Measurements from ENCODE around the gene METAP1D. TPM values are rescaled to one million over a fixed set of nuclear protein-coding genes. Genes with fewer than 3 reads are reported as not detected.

The METAP1D gene
- total and polyA plus RNA-seq, 11 donors: 2.9 to 7.0 (median 5.3) TPM

DNA sequence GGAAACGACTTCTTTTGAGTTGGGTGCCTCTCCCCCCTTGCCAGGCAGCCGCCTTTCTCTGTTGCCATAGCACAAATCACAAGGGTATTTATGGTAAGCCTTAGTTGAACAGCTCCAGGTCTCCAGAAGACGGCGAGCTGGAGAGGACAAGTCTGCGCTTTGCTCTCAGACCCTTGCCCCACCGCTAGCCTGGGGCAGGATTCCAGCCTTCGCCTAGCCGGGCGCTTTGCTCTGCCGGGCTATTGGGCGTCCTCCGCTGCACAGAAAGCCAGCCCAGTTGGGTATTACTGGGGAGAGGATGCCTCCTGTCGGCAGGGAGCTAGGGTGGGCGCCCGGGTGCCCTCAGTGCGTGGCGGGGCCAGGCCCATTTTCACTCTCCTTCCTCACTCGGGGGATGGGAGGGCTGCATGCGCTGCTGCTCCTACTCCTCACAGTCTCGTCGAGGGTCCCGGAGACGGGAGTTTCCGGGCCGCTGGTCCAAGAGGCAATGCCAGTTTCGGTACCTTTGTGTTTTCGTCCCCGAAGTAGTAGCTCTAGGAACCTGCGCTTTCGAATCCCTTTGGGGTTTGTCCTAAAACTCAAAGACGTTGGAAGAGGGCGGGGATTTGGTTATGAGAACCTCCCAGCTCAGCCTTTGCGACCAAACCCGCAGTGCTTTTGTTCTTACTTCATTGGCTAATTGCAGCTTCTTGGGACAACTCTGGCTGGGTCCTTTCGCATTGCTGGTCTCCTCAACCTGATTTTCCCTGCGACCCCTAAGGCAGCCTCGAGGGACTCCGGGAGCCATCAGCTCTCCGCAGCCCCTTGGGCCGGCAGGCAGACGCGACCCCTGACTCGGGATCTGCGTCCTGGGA lies 106.6 kb downstream of the METAP1D start:
- intact Hi-C loops (cut with DNase I): loop anchor here in 9 of 10 donors (5.0 to 10.0 kb wide), 8 partner anchors 182 to 532 kb away; partner anchors contain the start of gene HAT1 (in 1 of the 9)
- Histone ChIP-seq H3K27ac (no peak overlapping the region), H3K36me3 (no peaks in the 10 kb centered on the region), H3K4me1 (peaks cover under 1 to 54% (median 28%) of the 10 kb centered on the region in 12 donors), H3K9me3 (no peaks in the 10 kb centered on the region), H3K27me3 (peaks cover 60 to 94% (median 89%) of the 10 kb centered on the region in 9 donors), H3K4me3 (peak overlapping the region in 2 of 12 donors; percentile 17 to 37)
- 3 to 5% (median 4%) methylated on average over 33 to 44 of the region's 44 CpGs for WGBS, 4 donors
- TF ChIP-seq, protein P1, sequence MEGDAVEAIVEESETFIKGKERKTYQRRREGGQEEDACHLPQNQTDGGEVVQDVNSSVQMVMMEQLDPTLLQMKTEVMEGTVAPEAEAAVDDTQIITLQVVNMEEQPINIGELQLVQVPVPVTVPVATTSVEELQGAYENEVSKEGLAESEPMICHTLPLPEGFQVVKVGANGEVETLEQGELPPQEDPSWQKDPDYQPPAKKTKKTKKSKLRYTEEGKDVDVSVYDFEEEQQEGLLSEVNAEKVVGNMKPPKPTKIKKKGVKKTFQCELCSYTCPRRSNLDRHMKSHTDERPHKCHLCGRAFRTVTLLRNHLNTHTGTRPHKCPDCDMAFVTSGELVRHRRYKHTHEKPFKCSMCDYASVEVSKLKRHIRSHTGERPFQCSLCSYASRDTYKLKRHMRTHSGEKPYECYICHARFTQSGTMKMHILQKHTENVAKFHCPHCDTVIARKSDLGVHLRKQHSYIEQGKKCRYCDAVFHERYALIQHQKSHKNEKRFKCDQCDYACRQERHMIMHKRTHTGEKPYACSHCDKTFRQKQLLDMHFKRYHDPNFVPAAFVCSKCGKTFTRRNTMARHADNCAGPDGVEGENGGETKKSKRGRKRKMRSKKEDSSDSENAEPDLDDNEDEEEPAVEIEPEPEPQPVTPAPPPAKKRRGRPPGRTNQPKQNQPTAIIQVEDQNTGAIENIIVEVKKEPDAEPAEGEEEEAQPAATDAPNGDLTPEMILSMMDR (IDR thresholded peaks at IDR 0.05): peak in 8 of 12 donors; percentile 10 to 33 (median 22)
- no peak for TF ChIP-seq POLR2A (IDR thresholded peaks at IDR 0.05)
- ATAC-seq: no peak
- DNase-seq: no peak

DNA sequence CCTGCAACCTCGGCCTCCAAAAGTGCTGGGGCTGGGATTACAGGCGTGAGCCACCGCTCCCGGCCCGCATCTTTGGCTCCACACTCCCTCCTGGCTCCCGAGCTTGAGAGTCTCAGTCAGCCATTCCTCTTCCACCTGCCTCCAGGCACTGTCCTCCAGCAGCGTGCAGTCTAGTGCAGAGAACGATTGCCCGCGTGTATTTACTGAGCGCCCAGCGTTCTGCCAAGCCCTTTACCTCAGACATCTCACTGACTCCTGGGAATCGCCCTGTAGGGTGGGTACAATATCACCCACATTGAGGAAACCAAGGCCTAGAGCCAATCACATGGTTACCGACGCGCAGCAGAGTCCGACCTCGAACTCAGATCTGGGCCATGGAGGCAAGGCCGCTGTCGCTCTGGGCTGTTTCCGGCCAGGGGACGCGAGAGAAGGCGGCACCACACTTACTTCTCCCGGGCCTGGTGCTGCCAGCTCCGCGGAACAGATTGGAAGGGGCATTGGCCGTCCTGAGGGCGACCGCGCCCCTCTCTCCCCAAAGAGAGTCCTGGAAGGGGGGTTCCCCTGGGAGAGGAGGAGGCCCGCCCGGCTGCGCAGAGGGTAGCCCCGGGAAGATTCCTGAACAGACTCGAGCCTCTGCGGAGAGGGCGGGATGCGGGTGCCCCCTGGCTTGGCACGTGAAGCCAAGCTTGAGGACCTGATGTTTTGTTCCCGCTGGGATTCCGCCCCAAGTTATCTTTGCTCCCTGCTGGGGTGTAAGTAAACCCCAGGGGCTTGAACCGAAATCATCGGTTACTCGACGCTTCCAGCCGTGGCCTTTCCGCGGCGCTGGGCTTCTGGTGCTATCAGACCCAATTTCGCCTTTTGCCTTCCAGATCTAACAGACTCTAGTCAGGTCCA lies 108.2 kb downstream of the METAP1D start:
- TF ChIP-seq POLR2A (IDR thresholded peaks at IDR 0.05): no peak
- TF ChIP-seq, protein P1 (IDR thresholded peaks at IDR 0.05): no peak
- H3K4me3 ChIP-seq: peak overlapping the region in 2 of 12 donors; percentile 10 to 21
- no peak overlapping the region for H3K27ac ChIP-seq
- H3K27me3 ChIP-seq: peaks cover 44 to 89% (median 73%) of the 10 kb centered on the region in 9 donors
- 10 to 26% (median 13%) methylated on average over 43 to 51 of the region's 51 CpGs for WGBS, 4 donors
- no peak for ATAC-seq
- peaks cover 0 to 38% (median 12%) of the 10 kb centered on the region in 12 donors for H3K4me1 ChIP-seq
- H3K36me3 ChIP-seq: no peaks in the 10 kb centered on the region
- no peaks in the 10 kb centered on the region for H3K9me3 ChIP-seq
- DNase-seq: no peak
- intact Hi-C loops (cut with DNase I): loop anchor here in 9 of 10 donors (5.0 to 10.0 kb wide), 8 partner anchors 183 to 533 kb away; partner anchors contain the start of gene HAT1 (in 1 of the 9)

DNA sequence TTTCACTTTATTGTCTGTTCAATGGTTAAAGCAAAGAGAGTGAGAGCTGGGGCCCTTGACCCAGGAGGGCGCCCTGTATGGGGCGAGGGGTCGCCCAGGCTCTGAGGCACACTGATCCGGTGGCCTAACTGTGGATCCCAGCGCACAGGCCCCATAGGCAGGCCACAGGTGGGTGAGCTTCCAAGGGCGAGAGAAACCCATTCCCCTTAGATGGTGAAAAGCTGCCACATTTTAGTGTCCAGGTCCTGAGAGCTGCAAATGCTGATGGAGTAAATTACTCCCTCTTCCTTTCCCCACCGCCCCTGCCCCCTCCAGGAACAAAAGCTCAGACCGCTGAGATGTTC lies 108.8 kb downstream of the METAP1D start:
- no peak overlapping the region for H3K27ac ChIP-seq
- no peak for TF ChIP-seq POLR2A (IDR thresholded peaks at IDR 0.05)
- TF ChIP-seq, protein P1 (IDR thresholded peaks at IDR 0.05): no peak
- no peak overlapping the region for H3K4me3 ChIP-seq
- DNase-seq (no peak), ATAC-seq (no peak)
- 23 to 31% (median 27%) methylated on average over 8 of the region's 8 CpGs for WGBS, 4 donors
- H3K27me3 ChIP-seq: peaks cover 42 to 89% (median 67%) of the 10 kb centered on the region in 9 donors
- intact Hi-C loops (cut with DNase I): loop anchor here in 9 of 10 donors (5.0 to 10.0 kb wide), 8 partner anchors 184 to 534 kb away; partner anchors contain the start of gene HAT1 (in 1 of the 9)
- no peaks in the 10 kb centered on the region for H3K36me3 ChIP-seq
- no peaks in the 10 kb centered on the region for H3K9me3 ChIP-seq
- peaks cover 0 to 32% (median 7%) of the 10 kb centered on the region in 12 donors for H3K4me1 ChIP-seq
